NT2/D1 (cell line): Measurements from ENCODE around the gene GFOD1.

Experiments
- DNase-seq: peaks from one replicate; pipeline ENCODE4 v3.0.0-alpha.2; 2011; ENCODE audit warnings: low read depth, low spot score
- H3K27me3 ChIP-seq: 2 replicates; pipeline ENCODE4 v1.6.0; 2011; ENCODE audit warnings: mild to moderate bottlenecking; ENCODE audit not compliant: insufficient read length, insufficient read depth
- H3K36me3 ChIP-seq: 2 replicates; pipeline ENCODE4 v1.6.1; 2011; ENCODE audit warnings: mild to moderate bottlenecking, low read length, mixed read lengths; ENCODE audit not compliant: insufficient read depth, insufficient read length
- H3K4me1 ChIP-seq: 2 replicates; pipeline ENCODE4 v1.5.1; 2011; ENCODE audit not compliant: insufficient read depth, insufficient read length
- H3K4me3 ChIP-seq: 2 replicates; pipeline ENCODE4 v1.5.1; 2011; ENCODE audit warnings: low read depth; ENCODE audit not compliant: insufficient read length
- H3K9ac ChIP-seq: 2 replicates; pipeline ENCODE4 v1.6.0; 2011; ENCODE audit warnings: low read depth; ENCODE audit not compliant: insufficient read length
- H3K9me3 ChIP-seq: 2 replicates; pipeline ENCODE4 v1.5.1; 2011; ENCODE audit warnings: mild to moderate bottlenecking, low read length; ENCODE audit not compliant: insufficient read depth
- SUZ12 ChIP-seq: IDR thresholded peaks from 2 replicates; pipeline ENCODE4 v1.6.1; 2011; ENCODE audit not compliant: insufficient read length, insufficient read depth; ENCODE audit errors: extremely low read depth
- YY1 ChIP-seq: IDR thresholded peaks from 2 replicates; pipeline ENCODE4 v1.6.1; 2011; ENCODE audit not compliant: insufficient read length, insufficient read depth
- ZNF274 ChIP-seq: IDR thresholded peaks from 2 replicates; pipeline ENCODE4 v1.6.1; 2011; ENCODE audit warnings: mild to moderate bottlenecking, low read depth, low read length

GFOD1 gene

DNA sequence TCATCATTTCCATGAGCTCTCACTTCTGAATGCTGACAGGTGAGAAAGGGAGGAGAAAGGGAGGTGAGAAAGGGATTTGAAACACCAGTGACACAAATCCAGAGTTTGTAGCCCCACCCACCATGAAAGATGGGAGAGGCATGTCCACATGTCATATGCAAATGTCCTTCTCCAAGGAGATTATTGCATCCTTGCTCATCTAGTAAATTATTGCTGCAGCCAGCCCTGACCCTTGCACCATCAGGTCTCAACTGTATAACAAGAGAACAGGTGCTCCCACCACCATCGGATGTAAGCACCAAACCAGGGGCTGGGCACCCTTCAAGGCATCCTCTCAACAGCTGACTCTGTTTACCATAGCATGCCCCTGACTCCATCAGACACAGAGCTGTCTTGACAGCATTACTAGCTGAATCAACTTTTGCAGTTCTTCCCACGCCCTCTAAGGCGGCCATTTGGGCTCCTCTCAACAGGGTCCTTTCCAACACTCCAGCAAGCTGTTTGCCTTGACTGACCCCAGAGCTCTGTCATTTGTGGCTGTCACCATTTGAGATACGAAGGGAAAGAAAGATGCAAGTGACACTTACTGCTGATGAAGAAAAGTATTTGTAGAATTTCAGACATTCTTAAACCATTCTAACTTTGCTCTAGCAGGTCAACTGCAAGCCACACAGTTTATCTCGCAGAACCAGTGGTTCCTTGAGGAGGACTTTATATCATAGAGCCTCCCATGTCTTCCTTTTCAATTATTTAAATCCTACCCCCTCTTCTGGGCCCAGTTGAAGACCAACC, 14.2 kb downstream of the GFOD1 start:
- H3K4me1 ChIP-seq: peaks cover 6% of the 10 kb centered on the region
- no peaks in the 10 kb centered on the region for H3K36me3 ChIP-seq
- H3K9ac ChIP-seq: no peak overlapping the region
- no peaks in the 10 kb centered on the region for H3K9me3 ChIP-seq
- no peak overlapping the region for H3K4me3 ChIP-seq
- no peaks in the 10 kb centered on the region for H3K27me3 ChIP-seq
- TF ChIP-seq ZNF274 (no peak), YY1 (no peak), SUZ12 (no peak)
- DNase-seq: no peak

DNA sequence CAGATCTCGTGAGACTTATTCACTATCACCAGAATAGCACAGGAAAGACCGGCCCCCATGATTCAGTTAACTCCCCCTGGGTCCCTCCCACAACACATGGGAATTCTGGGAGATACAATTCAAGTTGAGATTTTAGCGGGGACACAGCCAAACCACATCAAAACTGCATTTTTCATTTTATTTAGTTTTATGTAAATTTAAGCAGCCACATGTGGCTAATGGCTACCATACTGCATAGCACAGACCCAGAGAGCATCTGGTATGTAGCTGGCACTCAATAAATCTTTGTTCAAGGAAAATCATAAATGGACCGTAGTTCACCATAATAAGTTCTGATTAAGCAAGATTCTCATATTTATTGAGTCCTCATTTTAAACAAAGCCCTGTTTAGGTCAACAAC, 15.3 kb downstream of the GFOD1 start:
- Histone ChIP-seq H3K9ac (no peak overlapping the region), H3K4me3 (no peak overlapping the region), H3K4me1 (peaks cover 6% of the 10 kb centered on the region), H3K9me3 (no peaks in the 10 kb centered on the region), H3K27me3 (no peaks in the 10 kb centered on the region), H3K36me3 (no peaks in the 10 kb centered on the region)
- DNase-seq: no peak
- TF ChIP-seq SUZ12 (no peak), ZNF274 (no peak), YY1 (no peak)

DNA sequence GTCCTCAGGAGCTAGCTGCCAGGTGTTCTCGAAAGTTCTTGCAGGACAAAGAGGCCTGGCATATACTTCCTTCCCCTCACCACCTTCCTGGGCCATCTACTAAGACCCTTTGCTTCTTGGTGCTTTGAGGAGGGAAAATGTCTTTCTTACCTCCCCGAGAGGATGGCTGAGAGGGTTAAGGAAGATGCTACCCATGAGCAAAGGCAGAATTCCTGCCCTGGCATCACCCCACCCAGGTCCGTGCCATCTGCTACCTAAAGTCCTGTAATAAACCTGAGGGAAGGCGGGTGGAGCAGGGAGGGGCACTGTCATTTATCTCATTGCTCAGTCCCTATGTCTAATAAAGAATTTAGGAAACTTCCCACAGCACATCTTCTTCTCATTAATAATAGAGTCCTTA, 16.2 kb downstream of the GFOD1 start:
- no peaks in the 10 kb centered on the region for H3K9me3 ChIP-seq
- no peaks in the 10 kb centered on the region for H3K36me3 ChIP-seq
- H3K27me3 ChIP-seq: no peaks in the 10 kb centered on the region
- no peak overlapping the region for H3K4me3 ChIP-seq
- TF ChIP-seq YY1 (no peak), ZNF274 (no peak), SUZ12 (no peak)
- peaks cover 6% of the 10 kb centered on the region for H3K4me1 ChIP-seq
- no peak for DNase-seq
- no peak overlapping the region for H3K9ac ChIP-seq

DNA sequence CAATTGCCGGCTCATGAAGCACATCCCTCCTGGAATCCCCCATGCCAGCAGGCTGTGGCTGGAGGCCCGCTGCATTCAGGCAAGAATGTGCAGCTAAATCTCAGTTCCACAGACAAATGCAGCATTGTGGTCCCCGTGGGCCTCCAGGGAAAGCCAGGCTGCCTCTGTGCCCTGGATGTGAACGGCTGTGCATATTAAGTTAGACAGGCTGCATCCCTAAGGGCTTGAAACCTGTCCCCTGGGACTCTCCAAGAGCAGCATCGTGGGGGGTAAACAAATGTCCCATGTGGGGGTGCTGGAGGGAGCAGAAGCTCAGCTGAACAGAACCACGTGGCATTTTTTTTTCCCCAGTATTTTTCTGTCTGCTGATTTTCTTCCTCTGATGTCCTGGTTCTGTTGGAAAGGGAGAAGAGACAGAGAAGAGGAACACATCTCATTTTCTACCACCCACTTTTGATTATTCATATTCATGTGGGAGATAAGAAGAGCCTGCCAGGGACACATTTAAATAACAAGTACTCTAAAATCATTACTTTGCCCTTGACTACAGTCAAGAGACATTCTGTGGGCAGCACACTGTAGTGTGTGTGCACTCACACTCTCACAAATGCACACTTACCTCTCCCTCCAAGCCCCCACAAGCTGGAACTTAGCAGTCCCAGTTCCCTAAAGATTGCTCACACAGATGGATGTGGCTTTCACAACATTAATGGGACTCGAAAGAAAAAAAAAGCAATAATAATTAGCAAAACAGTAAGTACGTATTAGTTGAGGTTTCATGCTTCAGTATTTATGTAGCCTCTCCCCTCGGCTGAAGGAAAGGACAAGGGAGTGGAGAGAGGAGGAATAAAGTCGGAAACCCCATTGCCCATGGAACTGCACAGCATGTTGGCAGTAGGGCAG, 16.9 kb downstream of the GFOD1 start:
- TF ChIP-seq ZNF274 (no peak), SUZ12 (no peak), YY1 (no peak)
- Histone ChIP-seq H3K27me3 (no peaks in the 10 kb centered on the region), H3K4me1 (peaks cover 6% of the 10 kb centered on the region), H3K9ac (no peak overlapping the region), H3K9me3 (no peaks in the 10 kb centered on the region), H3K36me3 (no peaks in the 10 kb centered on the region), H3K4me3 (no peak overlapping the region)
- DNase-seq: no peak

DNA sequence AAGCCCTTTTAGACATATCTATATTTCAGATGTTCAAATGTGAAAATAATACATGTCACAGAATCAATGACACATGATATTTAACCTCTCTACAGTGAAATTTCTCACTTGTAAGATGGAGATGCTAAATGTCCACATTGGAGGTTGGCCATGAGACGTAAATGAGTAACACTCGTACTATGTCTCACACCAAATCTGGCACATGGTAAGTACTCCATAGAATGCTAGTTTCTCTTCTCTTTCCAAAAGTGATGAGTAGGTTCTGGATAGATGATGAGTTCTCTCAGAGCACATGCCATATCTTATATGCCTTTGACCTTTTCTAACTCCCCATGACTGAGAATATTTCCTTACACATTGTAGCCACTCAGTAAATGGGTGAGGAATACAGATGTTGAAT, 17.7 kb downstream of the GFOD1 start:
- H3K27me3 ChIP-seq: no peaks in the 10 kb centered on the region
- H3K4me1 ChIP-seq: peaks cover 6% of the 10 kb centered on the region
- DNase-seq: no peak
- no peak for TF ChIP-seq ZNF274
- TF ChIP-seq SUZ12: no peak
- no peak for TF ChIP-seq YY1
- no peaks in the 10 kb centered on the region for H3K36me3 ChIP-seq
- H3K4me3 ChIP-seq: no peak overlapping the region
- no peaks in the 10 kb centered on the region for H3K9me3 ChIP-seq
- no peak overlapping the region for H3K9ac ChIP-seq

DNA sequence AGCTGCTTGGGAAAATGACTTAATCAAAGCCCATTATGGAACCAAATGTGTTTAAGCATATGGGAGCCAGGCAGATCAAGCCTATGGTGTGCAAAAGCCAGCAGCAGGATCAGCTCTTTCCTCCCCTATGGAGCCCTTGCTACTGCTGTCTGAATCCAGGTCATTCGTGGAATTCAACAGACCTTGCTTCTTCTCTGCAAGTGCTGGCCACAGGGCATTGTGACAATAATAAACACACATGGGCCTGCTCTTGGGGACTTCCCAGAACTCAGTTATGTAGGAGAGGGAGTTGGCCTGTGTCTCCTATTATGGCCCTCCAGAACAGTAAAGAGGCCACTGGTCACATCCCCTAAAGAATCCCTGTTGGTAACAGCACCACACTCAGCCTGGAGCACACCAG, 18.6 kb downstream of the GFOD1 start:
- no peaks in the 10 kb centered on the region for H3K9me3 ChIP-seq
- H3K36me3 ChIP-seq: no peaks in the 10 kb centered on the region
- no peaks in the 10 kb centered on the region for H3K27me3 ChIP-seq
- no peak overlapping the region for H3K4me3 ChIP-seq
- H3K9ac ChIP-seq: no peak overlapping the region
- TF ChIP-seq YY1 (no peak), SUZ12 (no peak), ZNF274 (no peak)
- no peak for DNase-seq
- H3K4me1 ChIP-seq: peaks cover 6% of the 10 kb centered on the region

DNA sequence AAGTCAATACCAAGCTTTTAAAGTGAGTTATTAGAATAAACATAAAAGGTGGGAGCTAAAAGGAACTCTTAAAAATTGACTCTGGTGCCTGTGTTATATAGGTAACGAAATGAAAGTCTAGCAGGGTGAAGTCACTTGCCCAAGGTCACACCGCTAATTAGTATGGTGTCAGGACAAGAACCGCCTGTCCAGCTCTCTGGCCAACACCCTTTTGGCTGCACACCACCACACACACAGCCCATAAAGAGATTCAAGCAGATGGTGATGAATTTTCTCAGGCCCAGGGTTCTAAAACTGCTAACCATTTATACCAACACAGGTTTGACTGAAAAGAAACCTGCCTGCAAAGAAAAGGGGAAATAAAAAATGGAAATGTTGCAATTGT, 20.2 kb downstream of the GFOD1 start:
- no peak for DNase-seq
- Histone ChIP-seq H3K36me3 (no peaks in the 10 kb centered on the region), H3K4me3 (no peak overlapping the region), H3K27me3 (no peaks in the 10 kb centered on the region), H3K4me1 (peaks cover 12% of the 10 kb centered on the region), H3K9ac (no peak overlapping the region), H3K9me3 (no peaks in the 10 kb centered on the region)
- no peak for TF ChIP-seq SUZ12
